ENCODE measurements around the gene IER3. TPM values are rescaled to one million over a fixed set of nuclear protein-coding genes. Genes with fewer than 3 reads are reported as not detected.
"Not testable (repeated sequence)": the region's sequence is repeated elsewhere in the genome, so short reads cannot be mapped to it uniquely, and the experiment has no call there.

Gene IER3
- total and polyA plus RNA-seq, 5 experiments from 2014 or later = 0.58 to 17.0 (median 1.8) TPM

- Mint-ChIP-seq H3K9me3 (no peaks in the 10 kb centered on the region), H3K36me3 (no peaks in the 10 kb centered on the region), H3K27me3 (no peaks in the 10 kb centered on the region), H3K4me3 (peak overlapping the region in 3 of 10 donors; percentile 20 to 52 (median 46)), H3K4me1 (peaks cover 45 to 74% (median 70%) of the 10 kb centered on the region in 4 donors), H3K27ac (peak overlapping the region in 3 of 10 donors; percentile 42 to 70 (median 56))
- DNase-seq = no peak
- ATAC-seq = no peak
- POLR2A ChIA-PET = interaction anchor here (0.7 to 2.6 kb wide), 6 partner anchors 8 to 48 kb away, joined by 3 to 15 read pairs (median 4); partner anchors contain the start of gene IER3
Measured at GRCh38 chr6:30767158-30767943, 23.0 kb upstream of the IER3 start.

DNA sequence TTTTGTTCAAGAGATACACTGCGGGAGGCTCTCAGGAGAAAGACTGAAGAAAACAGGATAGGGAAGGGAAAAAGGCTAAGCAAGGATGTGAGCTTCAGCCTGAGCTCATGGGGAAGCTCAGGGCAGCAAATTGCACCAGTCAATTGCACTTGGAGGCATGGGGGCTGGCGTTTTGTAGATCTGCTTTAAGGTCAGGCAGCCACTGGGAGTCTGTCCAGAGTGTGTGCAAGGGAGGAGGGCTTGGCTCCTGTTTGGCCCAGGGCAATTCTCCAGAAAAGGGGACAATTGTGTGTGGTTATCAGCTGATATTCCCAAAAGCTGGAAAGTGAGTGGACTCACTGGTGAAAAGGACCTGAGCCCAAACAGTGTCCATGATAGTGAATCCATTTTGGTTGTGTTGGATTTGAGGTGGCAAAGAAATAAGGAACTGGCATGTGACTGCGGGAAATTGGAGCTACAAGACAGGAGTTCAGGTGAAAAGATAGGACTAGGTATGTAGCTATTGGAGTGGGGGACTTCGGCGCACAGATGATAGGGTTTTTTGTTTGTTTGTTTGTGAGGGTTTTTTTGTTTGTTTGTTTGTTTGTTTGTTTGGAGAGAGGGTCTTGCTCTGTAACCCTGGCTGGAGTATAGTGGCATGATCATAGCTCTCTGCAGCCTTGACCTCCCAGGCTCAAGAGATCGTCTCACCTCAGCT, 22.3 kb upstream of the IER3 start:
- no peaks in the 10 kb centered on the region for H3K36me3 Mint-ChIP-seq
- H3K27me3 Mint-ChIP-seq = no peaks in the 10 kb centered on the region

GRCh38 chr6:30765495-30765894, 21.1 kb upstream of the IER3 start:
- H3K27me3 Mint-ChIP-seq, H3K9me3 Mint-ChIP-seq, DNase-seq, H3K4me3 Mint-ChIP-seq, ATAC-seq, H3K36me3 Mint-ChIP-seq: not testable (repeated sequence)
- Mint-ChIP-seq H3K4me1 (peaks cover 40 to 64% (median 61%) of the 10 kb centered on the region in 4 donors), H3K27ac (peak overlapping the region in 1 of 10 donors; percentile 35)
- POLR2A ChIA-PET = interaction anchor here (0.6 to 2.2 kb wide), 2 partner anchors 10 to 37 kb away, joined by 3 to 4 read pairs; no protein-coding TSS in a partner anchor

More for the DNA sequence above, 22.3 kb upstream of the IER3 start:
- H3K4me3 Mint-ChIP-seq = peak overlapping the region in 3 of 10 donors; percentile 5 to 31 (median 22)
- POLR2A ChIA-PET = interaction anchor here (0.5 to 2.2 kb wide), 3 partner anchors 9 to 1034 kb away, joined by 4 to 10 read pairs (median 7); no protein-coding TSS in a partner anchor
- no peak for DNase-seq
- no peaks in the 10 kb centered on the region for H3K9me3 Mint-ChIP-seq
- peaks cover 43 to 69% (median 66%) of the 10 kb centered on the region in 4 donors for H3K4me1 Mint-ChIP-seq
- ATAC-seq = no peak
- H3K27ac Mint-ChIP-seq = peak overlapping the region in 6 of 10 donors; percentile 3 to 70 (median 46)

- not testable (repeated sequence) for H3K27me3 Mint-ChIP-seq, H3K9me3 Mint-ChIP-seq, DNase-seq, H3K36me3 Mint-ChIP-seq, ATAC-seq
- H3K4me3 Mint-ChIP-seq = peak overlapping the region in 2 of 10 donors; percentile 3 to 49
- H3K4me1 Mint-ChIP-seq = peaks cover 33 to 55% (median 51%) of the 10 kb centered on the region in 4 donors
- POLR2A ChIA-PET = interaction anchor here (0.7 kb wide), 1 partner anchor 12 kb away, joined by 8 read pairs; no protein-coding TSS in a partner anchor
- peak overlapping the region in 4 of 10 donors; percentile 30 to 84 (median 62) for H3K27ac Mint-ChIP-seq
Measured at GRCh38 chr6:30764490-30765043, 20.2 kb upstream of the IER3 start.

DNA sequence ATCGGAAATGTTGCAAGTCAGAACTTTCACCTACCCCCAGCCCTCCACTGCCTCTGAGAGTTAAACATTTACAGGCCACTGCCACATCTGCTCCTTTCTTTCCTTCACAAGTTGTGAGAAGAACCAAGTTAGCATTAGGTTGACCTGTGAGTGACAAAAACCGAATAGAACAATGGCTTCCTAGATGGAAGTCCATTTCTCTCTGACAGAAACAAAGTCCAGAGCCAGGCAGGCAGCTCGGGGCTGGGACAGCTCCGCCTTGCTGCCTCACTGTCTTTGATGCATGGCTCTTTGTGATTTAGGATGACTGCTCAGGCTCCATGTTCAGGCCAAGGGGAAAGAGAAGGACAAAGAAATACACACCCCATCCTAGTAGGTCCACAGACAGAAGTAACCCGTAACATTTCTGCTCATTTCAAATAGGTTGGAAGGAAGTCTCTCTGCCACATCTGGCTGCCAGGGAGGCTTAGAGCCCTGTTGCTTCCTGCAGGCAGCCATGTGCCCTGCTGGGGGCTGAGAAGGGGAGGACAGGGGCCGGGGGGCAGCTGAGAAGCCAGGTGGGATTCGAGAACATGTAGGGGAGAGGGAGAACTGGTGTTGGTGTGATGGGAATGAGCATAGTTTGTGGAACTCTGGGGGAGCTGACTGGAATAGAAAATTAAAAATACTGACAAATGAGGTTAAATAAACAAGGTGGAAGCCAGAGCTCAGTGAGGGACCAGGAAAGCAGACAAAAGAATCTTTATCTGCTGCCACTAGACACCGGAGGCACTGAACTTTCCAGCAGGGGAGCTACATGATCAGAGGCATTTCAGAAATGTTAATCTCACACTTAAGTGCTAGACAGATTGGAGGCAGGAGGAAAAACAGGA, 19.5 kb upstream of the IER3 start:
- Mint-ChIP-seq H3K27me3 (no peaks in the 10 kb centered on the region), H3K27ac (peak overlapping the region in 9 of 10 donors; percentile 28 to 84 (median 62)), H3K9me3 (peaks cover 0 to 3% (median 0%) of the 10 kb centered on the region in 9 donors), H3K4me3 (peak overlapping the region in 7 of 10 donors; percentile 5 to 69 (median 49)), H3K36me3 (no peaks in the 10 kb centered on the region), H3K4me1 (peaks cover 29 to 49% (median 44%) of the 10 kb centered on the region in 4 donors)
- POLR2A ChIA-PET = interaction anchor here (1.3 kb wide), 1 partner anchor 49 kb away, joined by 3 read pairs; no protein-coding TSS in a partner anchor
- DNase-seq (peak in 1 of 10 donors; percentile 13), ATAC-seq (peak; percentile 49 to 67)

- POLR2A ChIA-PET = interaction anchor here (1.3 kb wide), 1 partner anchor 50 kb away, joined by 3 read pairs; no protein-coding TSS in a partner anchor
Measured at GRCh38 chr6:30763155-30763617, 18.8 kb upstream of the IER3 start.

GRCh38 chr6:30761791-30762429, 17.6 kb upstream of the IER3 start:
- no peak for ATAC-seq
- no peak for DNase-seq
- POLR2A ChIA-PET = interaction anchor here (0.8 to 1.3 kb wide), 2 partner anchors 12 to 26 kb away, joined by 3 read pairs; no protein-coding TSS in a partner anchor
- Mint-ChIP-seq H3K9me3 (peaks cover 0 to 3% (median 0%) of the 10 kb centered on the region in 9 donors), H3K4me3 (no peak overlapping the region), H3K27ac (no peak overlapping the region), H3K4me1 (peaks cover 23 to 37% (median 29%) of the 10 kb centered on the region in 4 donors), H3K36me3 (no peaks in the 10 kb centered on the region), H3K27me3 (no peaks in the 10 kb centered on the region)

More at GRCh38 chr6:30763155-30763617, 18.8 kb upstream of the IER3 start:
- Mint-ChIP-seq H3K36me3 (no peaks in the 10 kb centered on the region), H3K9me3 (peaks cover 0 to 3% (median 0%) of the 10 kb centered on the region in 9 donors), H3K27ac (peak overlapping the region in 2 of 10 donors; percentile 30 to 84), H3K4me1 (peaks cover 24 to 43% (median 38%) of the 10 kb centered on the region in 4 donors), H3K4me3 (peak overlapping the region in 2 of 10 donors; percentile 3 to 12), H3K27me3 (no peaks in the 10 kb centered on the region)
- DNase-seq = no peak
- ATAC-seq = no peak

DNA sequence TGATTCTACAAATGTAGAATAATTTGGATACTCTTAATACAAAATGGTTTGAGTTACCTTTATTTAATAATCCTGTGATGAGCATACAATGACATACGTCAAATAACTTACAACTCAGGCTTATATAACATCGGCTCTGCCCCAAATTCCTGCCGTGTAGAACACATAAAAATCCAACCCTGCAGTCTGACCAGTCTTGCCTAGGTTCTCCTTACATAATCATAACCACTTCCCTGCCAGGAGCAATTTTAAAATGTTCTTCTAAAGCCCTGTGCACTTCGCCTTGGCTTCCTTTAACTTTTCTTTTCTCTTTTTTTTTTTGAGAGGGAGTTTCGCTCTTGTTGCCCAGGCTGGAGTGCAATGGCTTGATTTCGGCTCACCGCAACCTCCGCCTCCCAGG, 16.2 kb upstream of the IER3 start:
- no peak for DNase-seq
- POLR2A ChIA-PET = interaction anchor here (0.6 kb wide), 1 partner anchor 167 kb away, joined by 3 read pairs; no protein-coding TSS in a partner anchor
- H3K4me3 Mint-ChIP-seq = no peak overlapping the region
- H3K9me3 Mint-ChIP-seq = peaks cover 0 to 3% (median 0%) of the 10 kb centered on the region in 9 donors
- no peaks in the 10 kb centered on the region for H3K36me3 Mint-ChIP-seq
- peaks cover 17 to 30% (median 21%) of the 10 kb centered on the region in 4 donors for H3K4me1 Mint-ChIP-seq
- no peak overlapping the region for H3K27ac Mint-ChIP-seq
- H3K27me3 Mint-ChIP-seq = no peaks in the 10 kb centered on the region
- no peak for ATAC-seq

DNA sequence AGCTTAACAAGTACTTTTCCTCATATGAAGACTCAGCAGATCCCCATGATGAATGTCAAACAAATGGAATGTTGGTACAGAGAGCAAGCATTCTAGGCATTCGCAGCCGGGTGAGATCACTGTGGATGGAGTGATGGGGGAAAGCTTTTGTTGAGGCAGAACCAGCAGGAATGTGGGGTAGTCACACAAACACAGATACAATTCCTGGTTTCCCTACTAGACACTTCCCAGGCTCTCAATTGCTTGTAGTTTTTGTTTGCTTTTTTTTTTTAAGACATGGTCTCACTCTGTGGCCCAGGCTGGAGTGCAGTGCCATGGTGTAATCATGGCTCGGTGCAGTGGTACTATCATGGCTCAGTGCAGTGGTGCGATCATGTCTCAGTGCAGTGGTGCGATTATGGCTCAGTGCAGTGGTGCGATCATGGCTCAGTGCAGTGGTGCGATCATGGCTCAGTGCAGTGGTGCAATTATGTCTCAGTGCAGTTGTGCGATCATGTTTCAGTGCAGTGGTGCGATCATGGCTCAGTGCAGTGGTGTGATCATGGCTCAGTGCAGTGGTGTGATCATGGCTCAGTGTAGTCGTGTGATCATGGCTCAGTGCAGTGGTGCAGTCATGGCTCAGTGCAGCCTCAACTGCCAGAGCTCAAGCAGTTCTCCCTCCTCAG, 15.4 kb upstream of the IER3 start:
- Mint-ChIP-seq H3K27ac (peak overlapping the region in 1 of 10 donors; percentile 80), H3K4me1 (peaks cover 17 to 26% (median 21%) of the 10 kb centered on the region in 4 donors), H3K9me3 (peaks cover 0 to 3% (median 0%) of the 10 kb centered on the region in 9 donors), H3K27me3 (no peaks in the 10 kb centered on the region), H3K36me3 (no peaks in the 10 kb centered on the region), H3K4me3 (no peak overlapping the region)
- DNase-seq = no peak
- no peak for ATAC-seq
- POLR2A ChIA-PET = interaction anchor here (0.6 to 1.1 kb wide), 3 partner anchors 32 to 243 kb away, joined by 3 to 6 read pairs (median 3); no protein-coding TSS in a partner anchor

DNA sequence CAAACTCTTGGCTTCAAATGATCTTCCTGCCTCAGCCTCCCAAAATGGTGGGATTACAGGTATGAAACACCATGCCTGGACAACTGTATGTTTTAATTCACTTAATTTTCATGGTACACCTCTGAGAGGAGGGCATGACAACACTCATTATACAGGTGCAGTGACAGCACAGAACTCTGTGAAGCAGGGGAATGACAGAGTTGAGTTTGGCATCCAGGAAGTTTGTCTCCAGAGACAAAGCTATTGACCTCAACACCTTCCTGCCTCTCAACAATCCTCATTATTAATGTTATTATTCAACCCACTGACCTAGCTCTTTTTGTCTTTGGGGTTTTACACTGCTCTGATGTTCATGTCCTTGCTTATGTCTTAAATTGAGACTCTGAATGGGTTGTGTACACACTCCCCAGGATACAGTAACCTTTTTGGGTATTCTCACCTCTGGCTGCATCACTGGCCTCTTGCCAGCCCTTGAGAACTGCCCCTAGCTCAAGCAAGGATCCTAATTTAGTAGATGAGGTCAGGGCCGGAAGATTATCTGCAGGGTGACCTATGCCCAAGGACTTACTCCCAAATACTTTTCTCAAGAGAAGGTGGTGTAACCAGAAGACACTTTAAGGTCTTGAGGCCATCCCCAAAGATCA, 13.0 kb upstream of the IER3 start:
- Mint-ChIP-seq H3K9me3 (peaks cover 0 to 3% (median 0%) of the 10 kb centered on the region in 9 donors), H3K4me3 (no peak overlapping the region), H3K36me3 (no peaks in the 10 kb centered on the region), H3K27me3 (no peaks in the 10 kb centered on the region), H3K4me1 (peaks cover 3 to 11% (median 6%) of the 10 kb centered on the region in 4 donors), H3K27ac (no peak overlapping the region)
- POLR2A ChIA-PET = interaction anchor here (0.7 kb wide), 1 partner anchor 19 kb away, joined by 4 read pairs; no protein-coding TSS in a partner anchor
- no peak for DNase-seq
- ATAC-seq = no peak

All from naive thymus-derived CD8-positive, alpha-beta T cell (primary cell).